ENCODE data around the gene ALOX15. TPM values are rescaled to one million over a fixed set of nuclear protein-coding genes. Genes with fewer than 3 reads are reported as not detected.

Gene ALOX15
- total and polyA plus RNA-seq, 9 of the 15 experiments (the other 6 are each of a cell fraction or from before 2014, with no cell fraction given), result not detected

DNA sequence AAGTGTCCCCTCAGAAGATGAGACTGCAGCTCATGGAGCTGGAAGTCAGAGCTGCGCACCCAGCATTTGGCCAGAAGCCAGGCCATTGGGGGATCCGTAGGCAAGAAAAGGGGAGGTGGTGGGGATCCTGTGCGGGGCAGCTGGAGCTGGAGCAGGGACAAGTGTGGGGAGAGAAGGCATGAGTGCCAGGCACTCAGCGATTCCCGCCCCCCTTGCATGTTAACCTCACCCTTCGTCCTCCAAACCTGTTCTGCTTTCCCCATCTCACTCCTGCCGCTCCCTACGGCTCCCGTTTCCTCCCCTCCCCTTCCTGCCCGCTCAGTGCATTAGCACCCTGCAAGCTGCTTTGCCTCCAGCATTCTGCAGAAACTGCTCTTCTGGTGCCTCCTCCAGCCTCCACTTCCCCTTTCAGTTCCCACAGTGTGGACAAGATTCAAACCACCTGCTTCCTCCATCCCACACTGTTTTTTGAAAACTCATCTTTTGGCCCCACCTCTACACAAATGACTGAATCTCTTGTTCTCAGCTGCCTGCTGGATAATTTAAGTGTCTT, 5.6 kb downstream of the ALOX15 start:
- no peak overlapping the region for H2AFZ ChIP-seq (ENCODE audit: low read depth, low read length)
- no peak for ATAC-seq

GRCh38 chr17:4634976-4635375, 6.5 kb downstream of the ALOX15 start:
- no TSS peak for BruUV-seq (replicated peaks)
- ChIA-PET CTCF (ENCODE audit: low intra/inter-chr PET ratio) (no interaction called here), POLR2A (no interaction called here)
- Histone ChIP-seq H3K27ac (ENCODE audit: extremely low read depth, low read depth, low read length) (no peak overlapping the region), H3K9me3 (replicated peaks; ENCODE audit: control insufficient read depth, insufficient read depth, low read depth, low read length) (no peaks in the 10 kb centered on the region), H3K4me3 (no peak overlapping the region), H4K20me1 (replicated peaks; ENCODE audit: control insufficient read depth, insufficient read depth, low read length) (no peaks in the 10 kb centered on the region), H3K9me1 (ENCODE audit: control insufficient read depth, insufficient read depth, low read length) (no peaks in the 10 kb centered on the region), H3K36me3 (ENCODE audit: control insufficient read depth, insufficient read depth, low read length) (no peaks in the 10 kb centered on the region), H3K9ac (ENCODE audit: insufficient read depth in 1 of 2, low read depth in 2 of 2, low read length in 2 of 2) (no peak overlapping the region), H3K27me3 (ENCODE audit: control insufficient read depth in 2 of 2, insufficient read depth in 2 of 2, low read length in 2 of 2) (peaks cover 0 to 23% of the 10 kb centered on the region in 2 experiments; a peak in 2 of 5 replicates), H3K4me1 (replicated peaks in 1 of 2; ENCODE audit: control insufficient read depth in 2 of 2, insufficient read depth in 2 of 2, low read length in 2 of 2) (peaks cover 0 to 11% of the 10 kb centered on the region in 2 experiments; a peak in 2 of 5 replicates), H3K4me2 (ENCODE audit: insufficient read depth, low read length) (no peak overlapping the region), H3K79me2 (ENCODE audit: control insufficient read depth, insufficient read depth, low read length) (no peaks in the 10 kb centered on the region), H2AFZ (ENCODE audit: low read depth, low read length) (no peak overlapping the region)
- in situ Hi-C loops (cut with MboI) (no loop called here), intact Hi-C loops (cut with micrococcal nuclease) (no loop called here)
- FAIRE-seq (no peak), DNase-seq (ENCODE audit: extremely low read depth in 1 of 4, low spot score in 3 of 4) (no peak), ATAC-seq (no peak)
- WGBS (ENCODE audit: insufficient coverage, low coverage, missing lambda C conversion rate), result 0% methylated on average over 2 of the region's 4 CpGs
- TF ChIP-seq CBX3 (IDR thresholded peaks at IDR 0.05; ENCODE audit: borderline replicate concordance in 1 of 2, low read length in 2 of 2) (no peak), NFATC3 (IDR thresholded peaks at IDR 0.05) (no peak), ZNF175 (CRISPR knock-in tag; IDR thresholded peaks at IDR 0.05; ENCODE audit: low read depth) (no peak), ZNF507 (tag; conservative IDR thresholded peaks at IDR 0.05) (no peak), TFAM (CRISPR knock-in tag; conservative IDR thresholded peaks at IDR 0.05) (no peak), MAFF (IDR thresholded peaks at IDR 0.05; ENCODE audit: low read length) (no peak), ZC3H11A (IDR thresholded peaks at IDR 0.05; ENCODE audit: low read depth, low read length) (no peak), ZNF431 (CRISPR knock-in tag; IDR thresholded peaks at IDR 0.05) (no peak), C11orf30 (IDR thresholded peaks at IDR 0.05; ENCODE audit: low read depth) (no peak), PTRF (tag; IDR thresholded peaks at IDR 0.05) (no peak)
- TF ChIP-seq, protein P1, sequence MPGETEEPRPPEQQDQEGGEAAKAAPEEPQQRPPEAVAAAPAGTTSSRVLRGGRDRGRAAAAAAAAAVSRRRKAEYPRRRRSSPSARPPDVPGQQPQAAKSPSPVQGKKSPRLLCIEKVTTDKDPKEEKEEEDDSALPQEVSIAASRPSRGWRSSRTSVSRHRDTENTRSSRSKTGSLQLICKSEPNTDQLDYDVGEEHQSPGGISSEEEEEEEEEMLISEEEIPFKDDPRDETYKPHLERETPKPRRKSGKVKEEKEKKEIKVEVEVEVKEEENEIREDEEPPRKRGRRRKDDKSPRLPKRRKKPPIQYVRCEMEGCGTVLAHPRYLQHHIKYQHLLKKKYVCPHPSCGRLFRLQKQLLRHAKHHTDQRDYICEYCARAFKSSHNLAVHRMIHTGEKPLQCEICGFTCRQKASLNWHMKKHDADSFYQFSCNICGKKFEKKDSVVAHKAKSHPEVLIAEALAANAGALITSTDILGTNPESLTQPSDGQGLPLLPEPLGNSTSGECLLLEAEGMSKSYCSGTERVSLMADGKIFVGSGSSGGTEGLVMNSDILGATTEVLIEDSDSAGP (CRISPR knock-in tag; IDR thresholded peaks at IDR 0.05), result no peak

More for the DNA sequence above, 5.6 kb downstream of the ALOX15 start:
- FAIRE-seq, result no peak
- Histone ChIP-seq H3K9ac (ENCODE audit: insufficient read depth in 1 of 2, low read depth in 2 of 2, low read length in 2 of 2) (no peak overlapping the region), H3K27ac (ENCODE audit: extremely low read depth, low read depth, low read length) (no peak overlapping the region), H4K20me1 (replicated peaks; ENCODE audit: control insufficient read depth, insufficient read depth, low read length) (no peaks in the 10 kb centered on the region), H3K79me2 (ENCODE audit: control insufficient read depth, insufficient read depth, low read length) (no peaks in the 10 kb centered on the region), H3K9me1 (ENCODE audit: control insufficient read depth, insufficient read depth, low read length) (no peaks in the 10 kb centered on the region), H3K36me3 (ENCODE audit: control insufficient read depth, insufficient read depth, low read length) (no peaks in the 10 kb centered on the region), H3K27me3 (ENCODE audit: control insufficient read depth in 2 of 2, insufficient read depth in 2 of 2, low read length in 2 of 2) (peaks cover 0 to 23% of the 10 kb centered on the region in 2 experiments; a peak in 2 of 5 replicates), H3K4me3 (no peak overlapping the region), H3K4me1 (replicated peaks in 1 of 2; ENCODE audit: control insufficient read depth in 2 of 2, insufficient read depth in 2 of 2, low read length in 2 of 2) (peaks cover 0 to 11% of the 10 kb centered on the region in 2 experiments; a peak in 2 of 5 replicates), H3K9me3 (replicated peaks; ENCODE audit: control insufficient read depth, insufficient read depth, low read depth, low read length) (no peaks in the 10 kb centered on the region), H3K4me2 (ENCODE audit: insufficient read depth, low read length) (no peak overlapping the region)
- CTCF ChIA-PET (ENCODE audit: low intra/inter-chr PET ratio), result no interaction called here
- no peak for TF ChIP-seq NFIX (CRISPR knock-in tag; IDR thresholded peaks at IDR 0.05; ENCODE audit: low read depth)
- peak; percentile 48 for TF ChIP-seq NFIC (IDR thresholded peaks at IDR 0.05)
- peak; percentile 26; the same call in 1 of the 2 replicates for TF ChIP-seq SPI1 (IDR thresholded peaks at IDR 0.05; ENCODE audit: borderline replicate concordance, low read depth, low read length)
- 0% methylated on average over 7 of the region's 10 CpGs for WGBS (ENCODE audit: insufficient coverage, low coverage, missing lambda C conversion rate)
- BruUV-seq (replicated peaks), result no TSS peak
- intact Hi-C loops (cut with micrococcal nuclease) (no loop called here), in situ Hi-C loops (cut with MboI) (no loop called here)
- POLR2A ChIA-PET, result no interaction called here
- no peak for DNase-seq (ENCODE audit: extremely low read depth in 1 of 4, low spot score in 3 of 4)

Data from K562 (cell line).